ENCODE results near the gene RTP2.
A peak's percentile ranks its signal among the peaks of the same experiment; 100 is the strongest.

RTP2 gene

GRCh38 chr3:187738331-187739093 lies 36.2 kb upstream of the RTP2 start:
- peak; percentile 80 for DNase-seq

GRCh38 chr3:187738071-187738330 lies 35.6 kb upstream of the RTP2 start:
- DNase-seq = no peak

- DNase-seq = no peak
Measured at GRCh38 chr3:187737368-187738070, 35.2 kb upstream of the RTP2 start.

- no peak for DNase-seq
Measured at GRCh38 chr3:187737006-187737367, 34.6 kb upstream of the RTP2 start.

- DNase-seq = no peak
Measured at GRCh38 chr3:187736418-187736871, 34.1 kb upstream of the RTP2 start.

- no peak for DNase-seq
Measured at GRCh38 chr3:187735837-187736236, 33.5 kb upstream of the RTP2 start.

- no peak for DNase-seq
Measured at GRCh38 chr3:187735383-187735782, 33.0 kb upstream of the RTP2 start.

- no peak for DNase-seq
Measured at GRCh38 chr3:187734841-187735240, 32.5 kb upstream of the RTP2 start.

- no peak for DNase-seq
Measured at GRCh38 chr3:187733371-187733770, 31.0 kb upstream of the RTP2 start.

GRCh38 chr3:187729598-187729997 lies 27.2 kb upstream of the RTP2 start:
- no peak for DNase-seq

GRCh38 chr3:187728940-187729583 lies 26.7 kb upstream of the RTP2 start:
- DNase-seq = no peak

- no peak for DNase-seq
Measured at GRCh38 chr3:187728248-187728647, 25.9 kb upstream of the RTP2 start.

GRCh38 chr3:187726564-187726963 lies 24.2 kb upstream of the RTP2 start:
- no peak for DNase-seq

- no peak for DNase-seq
Measured at GRCh38 chr3:187725653-187726370, 23.5 kb upstream of the RTP2 start.

- DNase-seq = no peak
Measured at GRCh38 chr3:187725224-187725623, 22.9 kb upstream of the RTP2 start.

- DNase-seq = no peak
Measured at GRCh38 chr3:187722206-187722612, 19.9 kb upstream of the RTP2 start.

- no peak for DNase-seq
Measured at GRCh38 chr3:187721055-187721454, 18.7 kb upstream of the RTP2 start.

GRCh38 chr3:187720337-187720670 lies 17.9 kb upstream of the RTP2 start:
- no peak for DNase-seq

- DNase-seq = peak; percentile 4
Measured at GRCh38 chr3:187719628-187720336, 17.4 kb upstream of the RTP2 start.

GRCh38 chr3:187718802-187719201 lies 16.4 kb upstream of the RTP2 start:
- DNase-seq = no peak

- no peak for DNase-seq
Measured at GRCh38 chr3:187717572-187717971, 15.2 kb upstream of the RTP2 start.

- peak; percentile 18 for DNase-seq
Measured at GRCh38 chr3:187714404-187714979, 12.1 kb upstream of the RTP2 start.

GRCh38 chr3:187713504-187713903 lies 11.1 kb upstream of the RTP2 start:
- peak; percentile 8 for DNase-seq
